Omental fat pad (tissue), 4 donors: ENCODE results near the gene CCDC15. TPM values are rescaled to one million over a fixed set of nuclear protein-coding genes. Genes with fewer than 3 reads are reported as not detected.

ENCODE experiments used
- ATAC-seq: fragments of 150-250 bp; one replicate; pipeline ENCODE4 v1.9.1; 2016; ENCODE audit warnings: mild to moderate bottlenecking, moderate library complexity; ENCODE audit not compliant: low FRiP score
- DNase-seq: peaks from one replicate; pipeline ENCODE4 v3.0.0-alpha.2; 2019; ENCODE audit warnings: low spot score
- total RNA-seq, 4 donors: library from RNA; depleted of rRNA; stranded (reverse); fragments of >200 nt; gene quantifications; one replicate each; pipeline ENCODE4 v1.1.0, GENCODE V29; 2016
- TF ChIP-seq, protein P1 (sequence below), 3 donors: fragments of 450-650 bp; IDR thresholded peaks; one replicate each; pipeline ENCODE4 v1.5.1; 2016 to 2017; ENCODE audit warnings: antibody characterized with exemption in 3 of 3, mild to moderate bottlenecking in 3 of 3, moderate library complexity in 2 of 3

Gene CCDC15
- total RNA-seq, 4 donors from 2014 or later: 0.88 to 2.4 (median 1.1) TPM

DNA sequence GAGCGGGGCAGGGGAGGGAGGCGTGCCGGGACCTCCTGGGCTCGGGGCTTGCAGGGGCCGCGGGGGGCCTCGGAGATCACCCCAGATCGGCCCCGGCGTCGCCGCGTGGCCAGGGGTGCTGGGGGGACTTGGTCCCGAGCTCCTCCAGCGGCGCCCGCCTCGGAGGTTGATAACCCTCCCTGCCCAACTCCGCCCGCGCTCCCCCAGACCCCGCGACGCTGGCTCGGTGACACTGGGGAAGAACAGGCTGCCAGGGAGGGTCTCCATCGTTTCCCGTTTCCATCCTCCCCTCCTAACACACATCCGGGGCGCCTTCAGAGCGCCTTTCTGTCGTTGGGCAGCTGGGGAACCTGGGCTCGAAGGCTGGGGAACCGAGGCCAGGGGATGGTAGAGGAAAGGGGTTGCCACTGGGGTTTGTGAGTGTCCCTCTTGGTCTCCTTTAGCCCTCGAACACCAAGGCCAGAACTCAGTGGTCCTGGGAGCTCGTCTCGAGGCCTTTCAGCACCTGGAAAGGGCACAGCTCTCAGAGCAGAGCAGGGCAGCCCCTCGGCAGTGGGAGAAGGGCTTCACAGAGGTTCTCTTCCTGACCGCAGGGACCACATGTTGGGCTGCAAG lies 109.5 kb downstream of the CCDC15 start:
- ATAC-seq (peak; percentile 31), DNase-seq (no peak)
- TF ChIP-seq, protein P1, sequence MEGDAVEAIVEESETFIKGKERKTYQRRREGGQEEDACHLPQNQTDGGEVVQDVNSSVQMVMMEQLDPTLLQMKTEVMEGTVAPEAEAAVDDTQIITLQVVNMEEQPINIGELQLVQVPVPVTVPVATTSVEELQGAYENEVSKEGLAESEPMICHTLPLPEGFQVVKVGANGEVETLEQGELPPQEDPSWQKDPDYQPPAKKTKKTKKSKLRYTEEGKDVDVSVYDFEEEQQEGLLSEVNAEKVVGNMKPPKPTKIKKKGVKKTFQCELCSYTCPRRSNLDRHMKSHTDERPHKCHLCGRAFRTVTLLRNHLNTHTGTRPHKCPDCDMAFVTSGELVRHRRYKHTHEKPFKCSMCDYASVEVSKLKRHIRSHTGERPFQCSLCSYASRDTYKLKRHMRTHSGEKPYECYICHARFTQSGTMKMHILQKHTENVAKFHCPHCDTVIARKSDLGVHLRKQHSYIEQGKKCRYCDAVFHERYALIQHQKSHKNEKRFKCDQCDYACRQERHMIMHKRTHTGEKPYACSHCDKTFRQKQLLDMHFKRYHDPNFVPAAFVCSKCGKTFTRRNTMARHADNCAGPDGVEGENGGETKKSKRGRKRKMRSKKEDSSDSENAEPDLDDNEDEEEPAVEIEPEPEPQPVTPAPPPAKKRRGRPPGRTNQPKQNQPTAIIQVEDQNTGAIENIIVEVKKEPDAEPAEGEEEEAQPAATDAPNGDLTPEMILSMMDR (IDR thresholded peaks at IDR 0.05): no peak

DNA sequence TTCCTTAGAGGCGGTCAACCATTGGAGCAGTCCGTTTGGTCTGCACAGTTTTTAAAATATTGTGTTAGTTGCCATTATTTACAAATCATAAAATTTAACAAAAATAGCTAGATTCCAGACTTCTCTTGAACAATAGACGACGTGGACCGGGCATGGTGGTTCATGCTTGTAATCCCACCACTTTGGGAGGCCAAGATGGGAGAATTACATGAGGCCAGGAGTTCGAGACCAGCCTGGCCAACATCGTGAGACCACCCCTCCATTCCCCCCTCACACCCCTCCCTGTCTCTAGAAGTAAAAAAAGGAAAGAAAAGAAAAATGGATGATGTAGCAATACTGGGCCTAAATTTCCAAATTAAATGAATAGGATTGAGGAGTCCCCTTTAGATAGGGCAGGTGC lies 110.1 kb downstream of the CCDC15 start:
- no peak for DNase-seq
- TF ChIP-seq, protein P1 (IDR thresholded peaks at IDR 0.05): no peak
- no peak for ATAC-seq

DNA sequence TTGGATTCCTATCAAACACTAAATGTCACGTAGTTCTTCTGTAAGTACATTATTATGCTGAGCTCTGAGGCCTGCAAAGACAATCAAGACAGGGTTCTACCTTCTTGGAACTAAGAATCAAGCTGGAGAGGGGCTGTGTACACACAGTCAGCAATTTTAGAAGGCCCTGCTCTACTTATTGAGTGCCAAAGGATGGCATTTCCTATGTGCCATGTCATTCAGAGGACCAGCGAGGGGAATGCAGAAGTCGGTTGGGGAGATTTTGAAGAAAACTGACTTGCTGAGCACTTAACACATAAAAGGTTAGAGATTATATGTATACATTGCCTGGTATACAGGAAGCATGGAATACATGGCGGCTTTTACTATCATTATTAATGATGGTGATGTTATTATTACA lies 114.4 kb downstream of the CCDC15 start:
- TF ChIP-seq, protein P1 (IDR thresholded peaks at IDR 0.05): no peak
- ATAC-seq (no peak), DNase-seq (no peak)

DNA sequence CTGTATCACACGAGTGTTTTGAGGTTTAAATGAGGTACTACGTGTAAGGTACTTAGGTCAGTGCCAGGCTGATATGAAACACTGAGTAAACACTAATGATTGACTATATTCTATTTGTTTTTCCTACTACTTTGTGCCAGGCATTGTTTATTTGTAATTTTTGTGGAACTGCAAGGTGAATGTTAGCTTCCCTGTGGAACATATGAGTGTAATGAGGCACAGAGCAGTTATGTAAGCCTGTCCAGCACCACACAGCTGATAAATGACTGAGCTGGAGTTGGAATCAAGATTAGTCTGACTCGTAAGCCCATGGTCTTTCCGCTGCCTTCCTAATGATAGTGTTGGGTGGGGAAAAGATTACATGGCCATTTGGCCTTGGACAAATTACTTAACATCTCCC lies 115.0 kb downstream of the CCDC15 start:
- TF ChIP-seq, protein P1 (IDR thresholded peaks at IDR 0.05): no peak
- ATAC-seq (no peak), DNase-seq (no peak)

DNA sequence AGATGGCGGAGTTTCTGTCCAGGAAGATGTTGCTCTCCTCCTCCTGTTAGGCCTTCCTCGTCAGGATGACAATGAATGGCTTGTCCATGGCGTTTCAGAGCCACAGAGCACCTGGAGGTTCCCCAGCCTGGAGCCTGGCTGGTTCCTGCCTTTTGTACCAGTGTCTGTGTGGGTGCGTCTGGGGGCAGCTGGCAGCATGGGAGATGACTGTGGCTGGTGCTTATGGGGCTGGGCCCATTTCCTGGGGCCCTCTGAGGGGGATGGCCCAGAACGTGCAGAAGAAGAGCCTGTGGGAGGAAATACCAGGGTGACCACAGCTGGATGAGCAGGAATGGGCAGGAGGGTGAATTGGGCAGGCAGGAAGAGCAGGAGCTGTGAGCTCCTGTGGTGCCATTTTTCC lies 115.8 kb downstream of the CCDC15 start:
- DNase-seq (no peak), ATAC-seq (no peak)
- TF ChIP-seq, protein P1 (IDR thresholded peaks at IDR 0.05): no peak

DNA sequence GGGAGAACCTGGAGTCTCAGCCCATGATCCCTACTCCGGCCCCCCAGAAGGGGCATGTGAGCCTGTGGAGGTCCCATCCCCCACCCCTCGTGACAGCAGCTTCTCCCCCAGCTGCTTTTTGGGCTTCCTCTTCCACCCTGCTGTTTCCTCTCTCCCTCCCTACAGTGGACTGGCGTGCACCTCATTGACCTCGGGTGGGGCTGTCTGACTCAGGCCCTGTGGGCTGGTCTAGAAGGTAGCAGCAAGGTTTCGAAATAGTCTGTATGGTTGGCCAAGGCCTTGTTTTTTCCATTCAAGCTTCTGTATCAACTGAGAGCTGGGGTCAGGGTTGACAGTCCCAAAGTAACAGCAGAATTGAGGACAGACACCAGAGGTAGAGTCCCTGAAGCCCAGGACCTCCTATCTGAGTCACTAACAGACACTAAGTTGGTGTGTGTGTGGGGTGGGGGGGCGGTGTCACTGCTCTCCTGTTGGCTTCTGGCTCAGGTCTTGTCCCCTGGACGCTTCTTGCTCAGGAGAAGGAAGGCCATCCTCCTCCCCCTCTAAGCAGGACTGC lies 116.8 kb downstream of the CCDC15 start:
- TF ChIP-seq, protein P1 (IDR thresholded peaks at IDR 0.05): no peak
- peak; percentile 50 for DNase-seq
- peak; percentile 96 for ATAC-seq

DNA sequence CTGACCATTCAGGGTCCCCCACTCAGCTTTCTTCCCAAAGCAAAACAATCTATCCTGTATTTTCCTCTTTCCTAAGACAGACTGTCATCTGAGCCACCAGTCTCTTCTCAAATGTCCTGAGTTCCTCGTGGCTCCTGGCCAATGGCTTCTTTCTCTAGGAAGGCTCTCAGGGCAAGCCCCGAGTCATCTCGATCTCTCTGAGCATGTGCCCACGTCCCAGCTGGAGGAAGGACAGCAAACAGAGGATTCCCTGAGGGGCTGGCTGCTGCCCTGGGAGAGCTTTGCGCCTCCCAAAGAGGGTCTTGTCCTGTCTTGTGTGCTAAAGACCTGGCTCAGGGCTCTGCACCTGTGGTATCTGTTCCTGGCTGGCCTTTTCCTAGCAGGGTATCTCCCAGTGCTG lies 117.4 kb downstream of the CCDC15 start:
- TF ChIP-seq, protein P1 (IDR thresholded peaks at IDR 0.05): no peak
- ATAC-seq (no peak), DNase-seq (no peak)
